ENCODE measurements around the gene ARHGEF28. TPM values are rescaled to one million over a fixed set of nuclear protein-coding genes. Genes with fewer than 3 reads are reported as not detected.

ARHGEF28 gene
- total RNA-seq, 6 donors from 2014 or later = 14.4 to 47.1 (median 24.4) TPM

DNA sequence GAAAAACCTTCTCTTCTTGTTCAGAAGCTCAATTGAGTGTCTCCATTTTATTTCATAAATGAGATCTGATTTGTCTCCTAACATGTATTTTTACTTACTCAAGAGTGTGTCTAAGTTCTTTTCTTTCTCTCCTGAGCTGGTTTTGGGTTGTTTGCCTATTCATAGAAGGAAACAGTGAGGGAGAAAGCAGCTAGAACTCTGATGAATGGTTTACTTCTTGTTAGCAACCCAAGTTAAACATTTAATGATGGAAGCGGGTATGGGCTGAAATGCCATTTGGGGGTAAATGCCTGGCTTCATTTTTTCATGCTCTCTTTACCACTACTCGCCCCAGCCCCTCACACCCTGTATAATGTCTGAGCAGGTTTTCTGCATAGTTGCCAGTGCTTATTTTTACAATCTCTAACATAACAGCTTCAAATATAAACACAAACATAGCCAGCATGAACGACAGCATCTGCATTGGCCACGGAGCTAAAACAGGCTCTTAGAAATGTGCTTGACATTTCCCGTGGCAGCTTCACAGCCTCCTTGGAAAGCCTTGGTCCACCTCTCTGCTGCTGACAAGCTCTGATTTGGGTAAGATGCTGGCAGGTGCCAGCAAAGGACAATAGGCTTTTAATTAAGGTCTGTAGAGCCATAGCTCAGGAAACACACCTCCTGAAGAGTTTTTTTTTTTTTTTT, 321.1 kb downstream of the ARHGEF28 start:
- H3K9me3 ChIP-seq = peaks cover 0 to 3% (median 0%) of the 10 kb centered on the region in 4 donors
- no peak overlapping the region for H3K27ac ChIP-seq
- H3K4me3 ChIP-seq = no peak overlapping the region
- DNase-seq (no peak), ATAC-seq (ENCODE audit: low FRiP score in 2 of 2) (no peak)
- TF ChIP-seq, protein P1, sequence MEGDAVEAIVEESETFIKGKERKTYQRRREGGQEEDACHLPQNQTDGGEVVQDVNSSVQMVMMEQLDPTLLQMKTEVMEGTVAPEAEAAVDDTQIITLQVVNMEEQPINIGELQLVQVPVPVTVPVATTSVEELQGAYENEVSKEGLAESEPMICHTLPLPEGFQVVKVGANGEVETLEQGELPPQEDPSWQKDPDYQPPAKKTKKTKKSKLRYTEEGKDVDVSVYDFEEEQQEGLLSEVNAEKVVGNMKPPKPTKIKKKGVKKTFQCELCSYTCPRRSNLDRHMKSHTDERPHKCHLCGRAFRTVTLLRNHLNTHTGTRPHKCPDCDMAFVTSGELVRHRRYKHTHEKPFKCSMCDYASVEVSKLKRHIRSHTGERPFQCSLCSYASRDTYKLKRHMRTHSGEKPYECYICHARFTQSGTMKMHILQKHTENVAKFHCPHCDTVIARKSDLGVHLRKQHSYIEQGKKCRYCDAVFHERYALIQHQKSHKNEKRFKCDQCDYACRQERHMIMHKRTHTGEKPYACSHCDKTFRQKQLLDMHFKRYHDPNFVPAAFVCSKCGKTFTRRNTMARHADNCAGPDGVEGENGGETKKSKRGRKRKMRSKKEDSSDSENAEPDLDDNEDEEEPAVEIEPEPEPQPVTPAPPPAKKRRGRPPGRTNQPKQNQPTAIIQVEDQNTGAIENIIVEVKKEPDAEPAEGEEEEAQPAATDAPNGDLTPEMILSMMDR (IDR thresholded peaks at IDR 0.05) = no peak
- TF ChIP-seq EP300 (IDR thresholded peaks at IDR 0.05) (no peak), POLR2A (IDR thresholded peaks at IDR 0.05) (no peak), POLR2AphosphoS5 (IDR thresholded peaks at IDR 0.05) (no peak)
- H3K36me3 ChIP-seq = no peaks in the 10 kb centered on the region
- H3K4me1 ChIP-seq = peaks cover 0 to 3% (median 0%) of the 10 kb centered on the region in 4 donors
- no peaks in the 10 kb centered on the region for H3K27me3 ChIP-seq
- WGBS, 2 donors = 47 to 50% methylated on average over 5 of the region's 5 CpGs

DNA sequence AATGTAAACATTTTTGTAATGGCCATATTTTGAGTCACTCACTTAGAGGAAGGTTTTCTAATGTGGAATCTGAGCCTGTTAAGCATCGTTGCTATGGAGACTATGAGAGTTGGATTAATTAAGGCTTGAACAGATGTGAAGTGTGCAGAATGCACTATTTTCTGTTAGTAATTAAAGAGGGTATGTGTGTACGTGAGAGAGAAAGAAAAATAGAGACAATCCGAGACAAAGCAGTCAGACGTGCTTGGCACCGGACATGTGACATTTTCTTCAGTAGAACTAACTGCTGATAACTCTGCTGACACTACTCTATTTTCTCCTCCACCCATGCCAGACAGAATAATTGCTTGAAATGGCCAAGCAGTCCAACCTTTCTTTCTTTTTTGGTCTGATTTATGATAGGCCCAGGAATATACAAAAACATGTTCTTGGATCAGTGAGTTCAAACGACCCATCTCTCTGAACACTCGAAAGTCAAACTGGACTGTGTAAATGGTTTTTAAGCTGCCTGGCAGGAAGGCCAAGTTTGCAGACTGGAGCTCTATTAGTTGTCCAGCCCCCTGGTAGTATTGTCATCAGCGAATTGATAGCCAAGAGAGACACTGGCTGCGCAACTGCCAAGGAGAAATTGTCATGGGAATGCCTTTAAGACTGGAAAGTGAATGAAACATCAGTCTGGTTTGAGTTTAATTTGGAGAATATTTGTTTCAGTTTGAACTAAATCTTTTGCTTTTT, 322.1 kb downstream of the ARHGEF28 start:
- H3K27ac ChIP-seq = no peak overlapping the region
- H3K36me3 ChIP-seq = no peaks in the 10 kb centered on the region
- H3K4me3 ChIP-seq = no peak overlapping the region
- DNase-seq = no peak
- 78 to 88% methylated on average over 9 of the region's 9 CpGs for WGBS, 2 donors
- peaks cover 0 to 3% (median 0%) of the 10 kb centered on the region in 4 donors for H3K4me1 ChIP-seq
- no peaks in the 10 kb centered on the region for H3K27me3 ChIP-seq
- ATAC-seq (ENCODE audit: low FRiP score in 2 of 2) = peak in 1 of 2 donors; percentile 49
- no peaks in the 10 kb centered on the region for H3K9me3 ChIP-seq
- TF ChIP-seq, protein P1 (IDR thresholded peaks at IDR 0.05) = no peak
- TF ChIP-seq POLR2AphosphoS5 (IDR thresholded peaks at IDR 0.05) (no peak), EP300 (IDR thresholded peaks at IDR 0.05) (no peak), POLR2A (IDR thresholded peaks at IDR 0.05) (no peak)

DNA sequence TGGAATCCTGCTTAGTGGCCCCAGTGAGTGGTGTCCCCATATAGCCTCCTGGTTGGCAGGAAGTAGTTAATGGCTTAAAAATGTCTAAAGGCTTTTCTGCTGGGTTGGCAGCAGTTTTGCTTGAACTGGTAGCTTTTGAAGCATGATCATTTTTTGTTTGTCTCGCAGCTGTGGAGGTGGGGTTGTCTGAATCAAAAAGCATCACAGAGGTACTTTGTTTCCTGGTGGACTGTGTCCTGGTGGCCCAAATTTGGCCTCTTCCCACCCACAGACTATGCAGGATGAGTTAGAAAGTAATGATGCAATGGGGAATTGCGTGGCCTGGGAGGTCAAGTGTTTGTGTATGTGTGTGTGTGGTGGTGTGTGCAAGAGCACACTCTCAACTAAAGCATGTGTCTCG, 322.7 kb downstream of the ARHGEF28 start:
- Histone ChIP-seq H3K4me1 (peaks cover 0 to 3% (median 0%) of the 10 kb centered on the region in 4 donors), H3K27me3 (no peaks in the 10 kb centered on the region), H3K9me3 (no peaks in the 10 kb centered on the region), H3K27ac (no peak overlapping the region), H3K36me3 (no peaks in the 10 kb centered on the region), H3K4me3 (no peak overlapping the region)
- no peak for DNase-seq
- peak; percentile 48 to 51 for ATAC-seq (ENCODE audit: low FRiP score in 2 of 2)
- 48 to 59% methylated on average over 3 of the region's 3 CpGs for WGBS, 2 donors
- TF ChIP-seq, protein P1 (IDR thresholded peaks at IDR 0.05) = no peak
- TF ChIP-seq POLR2A (IDR thresholded peaks at IDR 0.05) (no peak), EP300 (IDR thresholded peaks at IDR 0.05) (no peak), POLR2AphosphoS5 (IDR thresholded peaks at IDR 0.05) (no peak)

GRCh38 chr5:73950441-73950873, 324.5 kb downstream of the ARHGEF28 start:
- TF ChIP-seq, protein P1 (IDR thresholded peaks at IDR 0.05) = no peak
- TF ChIP-seq POLR2A (IDR thresholded peaks at IDR 0.05) (no peak), POLR2AphosphoS5 (IDR thresholded peaks at IDR 0.05) (no peak), EP300 (IDR thresholded peaks at IDR 0.05) (no peak)
- Histone ChIP-seq H3K27me3 (no peaks in the 10 kb centered on the region), H3K4me1 (peaks cover 0 to 3% (median 0%) of the 10 kb centered on the region in 4 donors), H3K27ac (no peak overlapping the region), H3K36me3 (no peaks in the 10 kb centered on the region), H3K9me3 (no peaks in the 10 kb centered on the region), H3K4me3 (no peak overlapping the region)
- ATAC-seq (ENCODE audit: low FRiP score in 2 of 2) (no peak), DNase-seq (no peak)
- WGBS, 2 donors = 60 to 94% methylated on average over 3 of the region's 3 CpGs

All from upper lobe of left lung (tissue), 6 donors.